ENCODE data around the gene ITPR1.

ITPR1 gene

GRCh38 chr3:4520033-4520816 lies 27.1 kb downstream of the ITPR1 start:
- no peak overlapping the region for H3K9ac ChIP-seq (ENCODE audit: insufficient read length)
- TF ChIP-seq POLR2AphosphoS5 (IDR thresholded peaks at IDR 0.05; ENCODE audit: borderline replicate concordance, low read depth, low read length) (no peak), EZH2 (IDR thresholded peaks at IDR 0.05) (no peak), FOXP2 (optimal IDR thresholded peaks at IDR 0.05; ENCODE audit: control extremely low read depth, extremely low read length, insufficient read depth) (no peak)
- DNase-seq (ENCODE audit: low read depth, low spot score), result no peak
- no peak overlapping the region for H3K27ac ChIP-seq
- no peak overlapping the region for H3K4me3 ChIP-seq
- H3K36me3 ChIP-seq (ENCODE audit: insufficient read depth, low read length), result no peaks in the 10 kb centered on the region
- H3K9me3 ChIP-seq (ENCODE audit: low read depth, low read length), result no peaks in the 10 kb centered on the region

GRCh38 chr3:4522947-4523346 lies 29.8 kb downstream of the ITPR1 start:
- TF ChIP-seq POLR2AphosphoS5 (IDR thresholded peaks at IDR 0.05; ENCODE audit: borderline replicate concordance, low read depth, low read length) (no peak), FOXP2 (optimal IDR thresholded peaks at IDR 0.05; ENCODE audit: control extremely low read depth, extremely low read length, insufficient read depth) (no peak), EZH2 (IDR thresholded peaks at IDR 0.05) (no peak)
- H3K36me3 ChIP-seq (ENCODE audit: insufficient read depth, low read length), result no peaks in the 10 kb centered on the region
- no peak for DNase-seq (ENCODE audit: low read depth, low spot score)
- no peaks in the 10 kb centered on the region for H3K9me3 ChIP-seq (ENCODE audit: low read depth, low read length)
- no peak overlapping the region for H3K4me3 ChIP-seq
- no peak overlapping the region for H3K27ac ChIP-seq
- no peak overlapping the region for H3K9ac ChIP-seq (ENCODE audit: insufficient read length)

DNA sequence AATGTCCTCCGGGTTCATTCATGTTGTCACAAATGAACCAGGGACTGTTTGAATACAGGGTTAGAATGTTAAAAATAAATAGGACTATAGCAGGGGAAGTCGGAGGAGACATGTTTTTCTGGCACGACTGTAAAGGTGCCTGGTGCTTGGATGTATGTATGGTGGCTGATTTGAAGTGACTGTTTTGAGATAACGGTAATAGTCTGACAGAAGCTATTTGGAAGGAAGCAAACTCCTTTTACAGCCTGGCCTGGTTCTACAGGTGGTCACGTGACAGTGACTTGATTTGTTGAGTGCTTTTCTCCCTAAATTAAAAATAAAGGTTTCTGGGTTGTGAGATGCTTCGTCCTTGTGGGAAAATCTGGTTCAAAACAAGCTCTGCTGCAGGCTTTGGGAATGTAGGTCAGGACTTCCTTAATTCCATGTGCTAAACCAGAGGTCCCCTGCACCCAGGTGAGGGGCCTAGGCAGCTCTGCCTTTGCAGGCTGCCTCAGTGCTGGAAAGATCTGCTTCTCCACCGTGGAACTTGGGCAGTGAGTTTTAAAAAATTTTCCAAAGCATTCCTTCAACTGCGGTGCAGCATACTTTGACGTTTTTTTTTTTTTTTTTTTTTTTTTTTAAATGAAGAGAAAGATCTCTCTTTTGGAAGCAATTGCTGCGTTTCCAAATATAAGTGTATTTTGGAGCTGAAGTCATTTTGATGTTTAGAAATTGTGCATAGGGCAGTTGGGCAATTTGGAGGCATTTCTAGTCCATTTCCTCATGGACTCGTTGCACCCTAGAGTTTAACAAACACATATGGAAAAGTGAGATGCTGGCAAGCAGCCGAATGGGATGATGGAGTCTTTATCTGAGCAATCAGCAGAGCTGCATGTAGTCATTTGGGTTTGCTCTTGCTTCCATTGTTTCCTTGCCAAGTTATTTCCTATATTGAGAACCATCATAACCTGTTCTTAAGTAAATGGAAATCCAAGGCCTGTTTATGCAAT lies 30.9 kb downstream of the ITPR1 start:
- H3K9ac ChIP-seq (ENCODE audit: insufficient read length), result no peak overlapping the region
- TF ChIP-seq EZH2 (IDR thresholded peaks at IDR 0.05) (no peak), POLR2AphosphoS5 (IDR thresholded peaks at IDR 0.05; ENCODE audit: borderline replicate concordance, low read depth, low read length) (no peak), FOXP2 (optimal IDR thresholded peaks at IDR 0.05; ENCODE audit: control extremely low read depth, extremely low read length, insufficient read depth) (no peak)
- no peaks in the 10 kb centered on the region for H3K36me3 ChIP-seq (ENCODE audit: insufficient read depth, low read length)
- no peak for DNase-seq (ENCODE audit: low read depth, low spot score)
- no peak overlapping the region for H3K27ac ChIP-seq
- H3K9me3 ChIP-seq (ENCODE audit: low read depth, low read length), result no peaks in the 10 kb centered on the region
- no peak overlapping the region for H3K4me3 ChIP-seq

- Histone ChIP-seq H3K9ac (ENCODE audit: insufficient read length) (no peak overlapping the region), H3K4me3 (no peak overlapping the region), H3K9me3 (ENCODE audit: low read depth, low read length) (no peaks in the 10 kb centered on the region), H3K27ac (no peak overlapping the region), H3K36me3 (ENCODE audit: insufficient read depth, low read length) (no peaks in the 10 kb centered on the region)
- TF ChIP-seq POLR2AphosphoS5 (IDR thresholded peaks at IDR 0.05; ENCODE audit: borderline replicate concordance, low read depth, low read length), result no peak
- DNase-seq (ENCODE audit: low read depth, low spot score), result no peak
Observed at GRCh38 chr3:4525560-4526223, 32.5 kb downstream of the ITPR1 start.

DNA sequence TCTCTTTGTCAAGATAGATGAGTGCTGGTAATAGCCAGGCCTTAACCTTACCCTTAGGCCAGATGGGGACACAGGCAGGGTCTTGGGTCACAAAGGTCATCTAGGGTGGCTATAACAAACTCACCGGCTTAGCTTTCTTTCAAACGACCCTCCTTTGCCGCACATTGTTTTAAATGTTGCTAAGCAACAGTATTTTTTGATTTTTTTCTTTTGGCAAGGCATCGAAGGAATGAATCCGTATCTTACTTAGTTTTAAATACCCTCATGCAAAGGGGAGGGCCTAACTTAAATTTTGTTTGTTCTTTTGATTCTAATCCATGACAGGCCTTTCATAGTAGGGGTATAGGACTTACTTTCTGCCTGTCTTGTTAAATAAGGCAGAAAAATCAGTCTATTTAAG lies 35.2 kb downstream of the ITPR1 start:
- no peak for DNase-seq (ENCODE audit: low read depth, low spot score)
- no peaks in the 10 kb centered on the region for H3K36me3 ChIP-seq (ENCODE audit: insufficient read depth, low read length)
- no peaks in the 10 kb centered on the region for H3K9me3 ChIP-seq (ENCODE audit: low read depth, low read length)
- no peak overlapping the region for H3K4me3 ChIP-seq
- no peak overlapping the region for H3K9ac ChIP-seq (ENCODE audit: insufficient read length)
- no peak for TF ChIP-seq POLR2AphosphoS5 (IDR thresholded peaks at IDR 0.05; ENCODE audit: borderline replicate concordance, low read depth, low read length)
- TF ChIP-seq FOXP2 (optimal IDR thresholded peaks at IDR 0.05; ENCODE audit: control extremely low read depth, extremely low read length, insufficient read depth), result no peak
- TF ChIP-seq EZH2 (IDR thresholded peaks at IDR 0.05), result no peak
- no peak overlapping the region for H3K27ac ChIP-seq

- TF ChIP-seq FOXP2 (optimal IDR thresholded peaks at IDR 0.05; ENCODE audit: control extremely low read depth, extremely low read length, insufficient read depth) (no peak), EZH2 (IDR thresholded peaks at IDR 0.05) (no peak)
- Histone ChIP-seq H3K27ac (no peak overlapping the region), H3K9ac (ENCODE audit: insufficient read length) (no peak overlapping the region), H3K36me3 (ENCODE audit: insufficient read depth, low read length) (no peaks in the 10 kb centered on the region), H3K9me3 (ENCODE audit: low read depth, low read length) (no peaks in the 10 kb centered on the region), H3K4me3 (no peak overlapping the region)
- DNase-seq (ENCODE audit: low read depth, low spot score), result no peak
Observed at GRCh38 chr3:4528819-4529600, 35.9 kb downstream of the ITPR1 start.

- Histone ChIP-seq H3K9me3 (ENCODE audit: low read depth, low read length) (no peaks in the 10 kb centered on the region), H3K36me3 (ENCODE audit: insufficient read depth, low read length) (no peaks in the 10 kb centered on the region), H3K27ac (no peak overlapping the region), H3K4me3 (no peak overlapping the region), H3K9ac (ENCODE audit: insufficient read length) (no peak overlapping the region)
- TF ChIP-seq POLR2AphosphoS5 (IDR thresholded peaks at IDR 0.05; ENCODE audit: borderline replicate concordance, low read depth, low read length) (no peak), FOXP2 (optimal IDR thresholded peaks at IDR 0.05; ENCODE audit: control extremely low read depth, extremely low read length, insufficient read depth) (no peak), EZH2 (IDR thresholded peaks at IDR 0.05) (no peak)
- DNase-seq (ENCODE audit: low read depth, low spot score), result no peak
Observed at GRCh38 chr3:4529876-4530588, 36.9 kb downstream of the ITPR1 start.

All from SK-N-MC (cell line).